GM21526 (cell line): ENCODE data around the gene ANP32B.

Source experiments
- ATAC-seq: cut with Tn5 transposase; IDR thresholded peaks from one replicate; pipeline ENCODE4 v1.9.1; 2021; ENCODE audit warnings: moderate library complexity; ENCODE audit not compliant: unreplicated experiment, low FRiP score

The ANP32B gene

GRCh38 chr9:98020476-98021145, 37.5 kb downstream of the ANP32B start:
- no peak for ATAC-seq

- ATAC-seq: no peak
Observed at GRCh38 chr9:98021306-98022040, 38.3 kb downstream of the ANP32B start.

GRCh38 chr9:98022447-98022846, 39.3 kb downstream of the ANP32B start:
- no peak for ATAC-seq

GRCh38 chr9:98024702-98025101, 41.6 kb downstream of the ANP32B start:
- ATAC-seq: no peak

- no peak for ATAC-seq
Observed at GRCh38 chr9:98031169-98031568, 48.0 kb downstream of the ANP32B start.

- ATAC-seq: no peak
Observed at GRCh38 chr9:98031935-98032334, 48.8 kb downstream of the ANP32B start.

GRCh38 chr9:98034593-98035546, 51.7 kb downstream of the ANP32B start:
- peak; percentile 72 for ATAC-seq

- no peak for ATAC-seq
Observed at GRCh38 chr9:98037357-98037756, 54.2 kb downstream of the ANP32B start.

- no peak for ATAC-seq
Observed at GRCh38 chr9:98038958-98039357, 55.8 kb downstream of the ANP32B start.

GRCh38 chr9:98039607-98040017, 56.5 kb downstream of the ANP32B start:
- ATAC-seq: no peak

- ATAC-seq: no peak
Observed at GRCh38 chr9:98040212-98040611, 57.1 kb downstream of the ANP32B start.

GRCh38 chr9:98043915-98044314, 60.8 kb downstream of the ANP32B start:
- no peak for ATAC-seq

GRCh38 chr9:98045234-98046179, 62.4 kb downstream of the ANP32B start:
- peak; percentile 72 for ATAC-seq

- ATAC-seq: no peak
Observed at GRCh38 chr9:98046180-98046543, 63.0 kb downstream of the ANP32B start.

- ATAC-seq: no peak
Observed at GRCh38 chr9:98047002-98047401, 63.9 kb downstream of the ANP32B start.

- ATAC-seq: no peak
Observed at GRCh38 chr9:98049288-98050072, 66.3 kb downstream of the ANP32B start.

- no peak for ATAC-seq
Observed at GRCh38 chr9:98050351-98050750, 67.2 kb downstream of the ANP32B start.

GRCh38 chr9:98054376-98054951, 71.3 kb downstream of the ANP32B start:
- ATAC-seq: no peak
